Hepatocyte (in vitro differentiated cells): ENCODE data around the gene SLC8A2.

ENCODE experiments used
- CTCF ChIP-seq: fragments of 200-600 bp; sonication (generic); IDR thresholded peaks from 2 replicates; pipeline ENCODE4 v1.5.1; 2016; ENCODE audit warnings: antibody characterized with exemption, mild to moderate bottlenecking; ENCODE audit not compliant: poor library complexity
- EZH2 ChIP-seq: fragments of 200-600 bp; sonication (generic); IDR thresholded peaks from 2 replicates; pipeline ENCODE4 v1.6.1; 2016; ENCODE audit warnings: antibody characterized with exemption, mild to moderate bottlenecking, borderline replicate concordance

GRCh38 chr19:47433121-47433520, 38.6 kb downstream of the SLC8A2 start:
- no peak for TF ChIP-seq CTCF
- no peak for TF ChIP-seq EZH2
